NCI-H446 treated with DMSO at 0.1 percent for 48 hours (cell line): ENCODE data around the gene SEPTIN5.
"Not testable (repeated sequence)": the region's sequence is repeated elsewhere in the genome, so short reads cannot be mapped to it uniquely, and the experiment has no call there.

ENCODE experiments used
- DNase-seq: peaks from one replicate; lab custom pipeline; 2025; lab: John Stamatoyannopoulos, UW

Gene SEPTIN5

GRCh38 chr22:19720150-19720827 lies 6.0 kb downstream of the SEPTIN5 start:
- DNase-seq: no peak

- DNase-seq: no peak
Observed at GRCh38 chr22:19720999-19721329, 6.7 kb downstream of the SEPTIN5 start.

GRCh38 chr22:19721330-19722177 lies 7.3 kb downstream of the SEPTIN5 start:
- DNase-seq: no peak

- DNase-seq: no peak
Observed at GRCh38 chr22:19722178-19722981, 8.1 kb downstream of the SEPTIN5 start.

- DNase-seq: no peak
Observed at GRCh38 chr22:19722982-19723231, 8.6 kb downstream of the SEPTIN5 start.

- no peak for DNase-seq
Observed at GRCh38 chr22:19723232-19723982, 9.1 kb downstream of the SEPTIN5 start, which contains the start of gene GP1BB. Gene GP1BB (plus strand): TSS chr22:19723539. CDS start chr22:19723570, 31 bp downstream.

- no peak for DNase-seq
Observed at GRCh38 chr22:19723983-19724827, 9.9 kb downstream of the SEPTIN5 start.

- no peak for DNase-seq
Observed at GRCh38 chr22:19724927-19725661, 10.8 kb downstream of the SEPTIN5 start.

GRCh38 chr22:19726064-19726788 lies 11.9 kb downstream of the SEPTIN5 start:
- not testable (repeated sequence) for DNase-seq

- no peak for DNase-seq
Observed at GRCh38 chr22:19727310-19728150, 13.2 kb downstream of the SEPTIN5 start.

GRCh38 chr22:19728271-19728670 lies 14.0 kb downstream of the SEPTIN5 start:
- no peak for DNase-seq

GRCh38 chr22:19728836-19729235 lies 14.5 kb downstream of the SEPTIN5 start:
- DNase-seq: no peak

- DNase-seq: no peak
Observed at GRCh38 chr22:19729507-19729906, 15.2 kb downstream of the SEPTIN5 start.

- no peak for DNase-seq
Observed at GRCh38 chr22:19730198-19730597, 15.9 kb downstream of the SEPTIN5 start.

- DNase-seq: peak; percentile 22
Observed at GRCh38 chr22:19730655-19731360, 16.5 kb downstream of the SEPTIN5 start.

GRCh38 chr22:19731361-19732135 lies 17.2 kb downstream of the SEPTIN5 start:
- no peak for DNase-seq

- no peak for DNase-seq
Observed at GRCh38 chr22:19732403-19733113, 18.3 kb downstream of the SEPTIN5 start.
